OCI-LY7 (cell line): ENCODE results near the gene VDR.

Source experiments
- EZH2phosphoT487 ChIP-seq: fragments of 200-600 bp; sonication (generic); IDR thresholded peaks from 2 replicates; pipeline ENCODE4 v1.6.1; 2018; ENCODE audit warnings: low read depth, borderline replicate concordance, mild to moderate bottlenecking, mixed run types, antibody characterized with exemption, low read length, moderate library complexity, mixed read lengths
- TF ChIP-seq, protein P1 (sequence below): fragments of 200-600 bp; sonication (generic); conservative IDR thresholded peaks from 2 replicates; pipeline ENCODE4 v1.5.1; 2014; ENCODE audit warnings: mild to moderate bottlenecking, antibody characterized with exemption, low read length, moderate library complexity, mixed read lengths

DNA sequence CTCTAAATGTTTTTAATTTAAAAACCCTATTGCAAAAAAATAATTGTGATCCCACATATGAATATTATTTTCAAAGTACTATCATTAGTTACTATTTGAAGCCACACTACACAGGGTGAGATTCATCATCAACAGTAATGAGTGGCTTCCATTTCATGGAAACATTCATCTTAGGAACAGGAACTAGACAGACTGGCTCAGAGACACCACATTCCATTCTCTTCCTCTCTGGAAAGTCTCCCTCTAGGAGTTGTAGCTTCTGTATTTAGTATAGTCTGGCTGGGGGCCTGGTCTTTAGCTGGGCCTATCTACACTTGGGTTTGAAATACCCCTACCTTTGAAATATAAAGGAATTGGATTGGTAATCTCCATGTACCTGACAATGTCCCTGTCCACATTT lies 6.2 kb upstream of the VDR start:
- TF ChIP-seq, protein P1, sequence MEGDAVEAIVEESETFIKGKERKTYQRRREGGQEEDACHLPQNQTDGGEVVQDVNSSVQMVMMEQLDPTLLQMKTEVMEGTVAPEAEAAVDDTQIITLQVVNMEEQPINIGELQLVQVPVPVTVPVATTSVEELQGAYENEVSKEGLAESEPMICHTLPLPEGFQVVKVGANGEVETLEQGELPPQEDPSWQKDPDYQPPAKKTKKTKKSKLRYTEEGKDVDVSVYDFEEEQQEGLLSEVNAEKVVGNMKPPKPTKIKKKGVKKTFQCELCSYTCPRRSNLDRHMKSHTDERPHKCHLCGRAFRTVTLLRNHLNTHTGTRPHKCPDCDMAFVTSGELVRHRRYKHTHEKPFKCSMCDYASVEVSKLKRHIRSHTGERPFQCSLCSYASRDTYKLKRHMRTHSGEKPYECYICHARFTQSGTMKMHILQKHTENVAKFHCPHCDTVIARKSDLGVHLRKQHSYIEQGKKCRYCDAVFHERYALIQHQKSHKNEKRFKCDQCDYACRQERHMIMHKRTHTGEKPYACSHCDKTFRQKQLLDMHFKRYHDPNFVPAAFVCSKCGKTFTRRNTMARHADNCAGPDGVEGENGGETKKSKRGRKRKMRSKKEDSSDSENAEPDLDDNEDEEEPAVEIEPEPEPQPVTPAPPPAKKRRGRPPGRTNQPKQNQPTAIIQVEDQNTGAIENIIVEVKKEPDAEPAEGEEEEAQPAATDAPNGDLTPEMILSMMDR = no peak
- TF ChIP-seq EZH2phosphoT487 = no peak
